ENCODE data around the gene CASTOR1.
A peak's percentile ranks its signal among the peaks of the same experiment; 100 is the strongest.

CASTOR1 gene

DNA sequence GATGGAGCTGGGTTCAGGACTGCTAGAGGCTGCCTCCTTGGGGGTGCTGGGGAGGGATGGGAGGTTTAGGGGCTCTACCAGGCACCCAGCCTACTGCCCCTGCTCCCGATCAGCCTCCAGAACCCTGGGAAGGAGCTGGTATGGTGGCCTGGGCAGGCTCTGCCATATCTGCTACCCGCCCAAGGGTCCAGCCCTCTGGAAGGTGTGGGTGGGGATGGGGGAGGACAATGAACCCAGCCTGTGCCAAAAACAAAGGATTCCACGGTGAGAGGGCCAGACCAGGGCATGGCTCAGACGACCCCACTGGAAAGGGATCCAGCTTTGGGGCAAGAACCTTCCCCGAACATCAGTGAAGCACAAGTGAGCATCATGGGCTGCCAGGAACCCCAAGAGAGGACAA, 3.0 kb downstream of the CASTOR1 start:
- DNase-seq (ENCODE audit: low read depth in 1 of 2, low spot score in 1 of 2), result no peak

DNA sequence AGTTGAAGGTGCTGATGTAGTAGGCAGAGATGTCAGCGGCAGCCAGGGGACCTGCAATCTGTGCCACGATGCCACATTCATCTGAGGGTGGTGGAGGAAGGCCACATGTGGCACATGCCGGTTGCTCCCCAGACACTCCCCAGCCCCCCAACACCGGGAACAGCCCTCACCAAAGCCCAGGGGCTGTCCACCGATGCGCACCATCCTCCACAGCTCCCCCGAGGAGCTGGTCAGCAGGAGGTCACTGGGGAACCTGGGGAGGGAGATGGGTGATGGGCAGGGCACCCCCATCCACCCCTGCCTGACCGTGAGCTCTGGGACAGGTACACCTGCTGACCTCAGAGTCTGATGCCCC, 3.5 kb downstream of the CASTOR1 start:
- DNase-seq (ENCODE audit: low read depth in 1 of 2, low spot score in 1 of 2), result no peak

DNA sequence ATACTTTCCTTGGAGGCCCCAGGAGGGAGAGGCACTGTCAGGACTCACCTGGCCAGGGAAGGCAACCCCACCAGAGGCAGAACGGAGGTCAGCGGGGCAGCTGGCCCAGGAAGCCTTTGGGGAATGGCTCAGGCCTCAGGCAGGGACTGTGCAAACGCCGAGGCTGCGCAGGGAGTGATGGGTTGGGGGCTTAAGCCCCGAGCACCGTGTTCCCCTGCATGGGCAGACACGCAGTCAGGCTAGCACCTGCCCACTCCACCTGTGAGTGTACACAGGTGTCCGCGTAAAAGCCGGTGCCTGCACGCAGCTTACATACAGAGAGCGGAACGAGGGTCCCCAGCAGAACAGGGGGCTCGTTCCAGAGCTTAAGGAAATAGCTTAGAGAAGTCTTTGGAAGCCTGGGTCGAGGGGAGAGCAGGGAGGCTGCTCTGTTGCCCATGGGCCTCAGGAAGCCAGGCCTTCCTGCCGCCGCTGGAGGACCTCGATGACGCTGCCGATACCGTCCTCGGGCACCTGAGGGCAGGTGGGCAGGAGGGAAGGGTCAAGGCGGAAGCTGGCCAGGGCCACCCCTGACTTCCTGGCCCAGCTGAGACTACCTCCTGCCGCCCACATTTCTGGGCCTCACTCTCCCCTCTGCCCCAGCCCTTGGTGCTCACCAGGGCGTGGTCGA, 4.0 kb downstream of the CASTOR1 start:
- no peak for DNase-seq (ENCODE audit: low read depth in 1 of 2, low spot score in 1 of 2)

GRCh38 chr22:30284666-30285065, 4.6 kb downstream of the CASTOR1 start:
- no peak for DNase-seq (ENCODE audit: low read depth in 1 of 2, low spot score in 1 of 2)

DNA sequence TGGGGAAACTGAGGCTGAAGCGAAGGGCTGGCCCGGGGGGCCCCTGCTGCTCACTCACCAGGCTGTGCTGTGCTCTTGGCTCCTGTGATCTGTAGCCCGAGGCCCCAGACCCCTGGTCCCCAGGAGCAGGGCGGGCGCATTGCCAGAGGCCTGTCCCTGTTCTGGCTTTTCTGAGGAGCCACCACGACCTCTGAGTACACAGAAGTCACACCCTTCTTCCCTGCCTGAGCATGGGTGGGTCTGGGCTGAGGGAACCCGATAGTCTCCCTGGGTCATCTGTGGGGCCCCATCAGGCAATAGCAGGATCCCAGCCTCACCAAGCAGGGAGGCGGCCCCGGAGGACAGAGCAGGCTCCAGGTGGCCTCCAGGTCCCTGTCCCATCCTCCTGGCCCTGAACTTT, 5.1 kb downstream of the CASTOR1 start:
- no peak for DNase-seq (ENCODE audit: low read depth in 1 of 2, low spot score in 1 of 2)

DNA sequence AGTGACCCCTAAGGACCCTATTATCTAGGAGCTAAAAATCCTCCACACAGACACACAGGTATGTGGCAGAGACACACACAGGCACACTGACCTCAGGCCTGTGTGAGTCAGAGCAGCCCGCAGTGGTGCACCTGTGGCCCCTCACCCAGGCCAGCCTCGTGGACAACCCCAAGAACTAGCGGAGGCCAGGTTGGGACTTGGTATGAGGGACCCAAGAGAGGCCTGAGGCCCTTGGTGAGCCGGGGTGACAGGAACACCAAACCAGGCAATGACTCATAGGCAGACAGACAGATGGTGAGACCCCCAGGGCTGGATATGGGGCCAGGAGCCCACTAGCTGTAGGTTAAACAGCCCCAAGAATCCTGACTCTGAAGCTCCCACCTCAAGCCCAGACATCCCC, 6.0 kb downstream of the CASTOR1 start:
- DNase-seq (ENCODE audit: low read depth in 1 of 2, low spot score in 1 of 2), result no peak

DNA sequence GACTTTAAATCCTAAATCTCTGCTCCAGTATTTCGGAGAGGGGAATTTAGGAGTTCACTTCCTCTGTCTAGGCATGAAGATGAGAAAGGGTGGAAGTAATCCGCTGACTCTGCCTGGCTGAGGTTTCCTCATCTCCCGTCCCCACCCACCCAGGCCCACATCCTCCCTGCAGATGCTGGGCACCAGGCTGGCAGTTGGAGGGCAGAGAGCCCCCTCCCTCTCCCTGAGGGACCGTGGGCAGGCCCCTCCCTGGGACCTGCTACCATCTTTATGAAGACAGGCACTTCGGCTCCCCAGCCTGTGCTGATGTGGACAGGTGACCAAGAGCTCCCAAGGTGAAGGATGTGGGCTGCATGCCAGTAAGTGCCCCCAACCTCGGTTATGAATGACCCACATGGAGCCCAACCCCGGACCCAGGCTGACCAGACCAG, 6.7 kb downstream of the CASTOR1 start:
- no peak for DNase-seq (ENCODE audit: low read depth in 1 of 2, low spot score in 1 of 2)

DNA sequence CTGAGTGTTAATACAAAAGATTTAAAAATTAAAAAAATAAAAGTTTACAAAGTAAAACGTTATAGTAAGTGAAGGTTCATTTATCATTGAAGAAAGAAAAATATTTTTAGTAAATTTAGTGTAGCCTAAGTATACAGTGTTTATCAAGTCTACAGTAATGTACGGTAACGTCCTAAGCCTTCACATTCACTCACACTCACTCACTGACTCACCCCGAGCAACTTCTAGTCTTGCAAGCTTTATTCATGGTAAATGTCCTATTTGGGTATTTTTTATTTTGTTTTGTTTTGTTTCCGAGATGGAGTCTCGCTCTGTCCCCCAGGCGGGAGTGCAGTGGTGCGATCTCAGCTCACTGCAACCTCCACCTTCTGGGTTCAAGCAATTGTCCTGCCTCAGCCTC, 8.8 kb downstream of the CASTOR1 start:
- no peak for DNase-seq (ENCODE audit: low read depth in 1 of 2, low spot score in 1 of 2)

DNA sequence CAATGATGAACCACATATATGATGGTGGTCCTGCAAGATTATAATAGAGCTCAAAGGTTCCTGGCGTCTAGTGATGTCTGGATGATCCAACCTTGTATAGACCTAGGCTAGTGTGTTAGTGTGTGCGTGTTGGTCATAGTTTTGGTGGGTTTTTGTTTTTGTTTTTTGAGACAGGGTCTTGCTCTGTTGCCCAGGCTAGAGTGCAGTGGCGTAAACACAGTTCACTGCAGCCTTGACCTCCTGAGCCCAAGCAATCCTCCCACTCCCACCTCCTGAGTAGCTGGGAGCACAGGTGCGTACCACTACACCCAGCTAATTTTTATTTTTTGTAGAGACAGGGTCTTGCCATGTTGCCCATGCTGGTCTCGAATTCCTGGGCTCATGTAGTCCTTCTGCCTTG, 9.4 kb downstream of the CASTOR1 start:
- DNase-seq (ENCODE audit: low read depth in 1 of 2, low spot score in 1 of 2), result no peak

GRCh38 chr22:30279046-30279788, 10.1 kb downstream of the CASTOR1 start:
- no peak for DNase-seq (ENCODE audit: low read depth in 1 of 2, low spot score in 1 of 2)

DNA sequence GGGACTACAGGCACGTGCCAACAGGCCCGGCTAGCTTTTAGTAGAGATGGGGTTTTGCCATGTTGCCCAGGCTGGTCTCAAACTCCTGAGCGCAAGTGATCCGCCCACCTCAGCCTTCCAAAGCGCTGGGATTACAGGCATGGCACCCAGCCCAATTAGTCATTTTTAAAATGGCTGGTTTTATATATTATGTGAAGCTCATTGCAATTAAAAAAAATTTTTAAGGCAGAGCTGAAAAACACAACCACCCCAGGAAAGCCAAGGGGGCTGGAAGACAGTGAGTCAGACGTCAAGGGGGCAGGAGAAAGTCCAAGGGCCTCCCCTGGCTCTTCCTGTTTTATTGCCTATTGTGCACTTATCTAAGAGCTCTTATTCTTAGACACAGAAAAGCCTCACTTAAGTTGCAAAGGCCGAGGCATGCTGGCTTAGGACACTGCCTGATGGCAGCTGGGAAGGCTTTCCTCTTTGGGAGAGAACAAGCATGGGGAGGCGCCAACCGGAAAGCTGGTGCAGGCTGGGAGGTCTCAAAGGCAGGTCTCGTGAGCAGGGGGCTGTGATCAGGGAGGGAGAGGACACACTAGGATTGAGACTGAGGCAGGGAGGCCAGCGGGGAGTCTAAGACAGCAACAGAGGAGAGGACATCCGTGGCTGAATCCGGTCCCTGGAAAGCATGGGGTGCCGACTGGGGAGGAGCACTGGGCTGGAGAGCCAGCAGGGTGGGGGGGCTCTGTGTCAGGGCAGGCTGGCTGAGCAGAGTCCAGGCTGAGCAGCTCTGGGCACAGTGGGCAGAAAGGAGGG, 11.6 kb downstream of the CASTOR1 start:
- no peak for DNase-seq (ENCODE audit: low read depth in 1 of 2, low spot score in 1 of 2)

- DNase-seq (ENCODE audit: low read depth in 1 of 2, low spot score in 1 of 2), result no peak
Measured at GRCh38 chr22:30276039-30276438, 13.3 kb downstream of the CASTOR1 start.

- no peak for DNase-seq (ENCODE audit: low read depth in 1 of 2, low spot score in 1 of 2)
Measured at GRCh38 chr22:30275625-30276024, 13.7 kb downstream of the CASTOR1 start.

- DNase-seq (ENCODE audit: low read depth in 1 of 2, low spot score in 1 of 2), result no peak
Measured at GRCh38 chr22:30274437-30274812, 14.9 kb downstream of the CASTOR1 start.

DNA sequence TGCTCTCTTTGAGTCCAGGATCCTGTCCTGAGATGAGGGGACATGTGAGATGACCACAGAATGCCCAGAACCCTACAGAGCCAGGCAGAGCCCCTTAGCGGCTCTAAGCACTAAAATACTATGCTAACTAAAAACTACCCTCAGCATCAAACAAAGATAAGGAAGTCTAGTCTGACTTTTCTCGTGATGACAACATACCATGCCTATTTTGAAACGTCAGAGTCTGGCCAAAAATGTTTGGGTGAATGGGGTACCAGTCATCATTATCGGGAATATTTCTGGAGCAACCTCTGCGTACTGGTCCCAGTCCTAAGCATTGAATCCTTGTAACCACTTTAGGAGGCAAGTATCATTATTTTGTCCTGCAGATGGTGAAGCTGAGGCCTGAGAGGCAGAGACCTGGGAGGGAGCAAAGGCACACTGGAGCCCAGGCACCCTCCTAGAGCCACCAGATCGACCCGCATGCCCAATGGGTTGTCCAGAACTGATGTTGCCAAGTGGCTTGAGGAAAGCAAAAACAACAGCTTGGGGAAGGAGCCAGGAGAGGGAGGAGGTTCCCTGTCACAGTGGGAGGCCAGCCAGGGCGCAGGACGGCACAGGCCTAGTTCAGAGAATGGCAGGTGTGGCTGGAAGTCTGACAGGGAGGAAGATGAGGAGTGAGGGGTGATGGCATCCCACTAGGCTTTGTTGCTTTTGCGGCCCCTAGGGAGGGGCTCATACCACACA, 15.4 kb downstream of the CASTOR1 start:
- DNase-seq (ENCODE audit: low read depth in 1 of 2, low spot score in 1 of 2), result no peak

DNA sequence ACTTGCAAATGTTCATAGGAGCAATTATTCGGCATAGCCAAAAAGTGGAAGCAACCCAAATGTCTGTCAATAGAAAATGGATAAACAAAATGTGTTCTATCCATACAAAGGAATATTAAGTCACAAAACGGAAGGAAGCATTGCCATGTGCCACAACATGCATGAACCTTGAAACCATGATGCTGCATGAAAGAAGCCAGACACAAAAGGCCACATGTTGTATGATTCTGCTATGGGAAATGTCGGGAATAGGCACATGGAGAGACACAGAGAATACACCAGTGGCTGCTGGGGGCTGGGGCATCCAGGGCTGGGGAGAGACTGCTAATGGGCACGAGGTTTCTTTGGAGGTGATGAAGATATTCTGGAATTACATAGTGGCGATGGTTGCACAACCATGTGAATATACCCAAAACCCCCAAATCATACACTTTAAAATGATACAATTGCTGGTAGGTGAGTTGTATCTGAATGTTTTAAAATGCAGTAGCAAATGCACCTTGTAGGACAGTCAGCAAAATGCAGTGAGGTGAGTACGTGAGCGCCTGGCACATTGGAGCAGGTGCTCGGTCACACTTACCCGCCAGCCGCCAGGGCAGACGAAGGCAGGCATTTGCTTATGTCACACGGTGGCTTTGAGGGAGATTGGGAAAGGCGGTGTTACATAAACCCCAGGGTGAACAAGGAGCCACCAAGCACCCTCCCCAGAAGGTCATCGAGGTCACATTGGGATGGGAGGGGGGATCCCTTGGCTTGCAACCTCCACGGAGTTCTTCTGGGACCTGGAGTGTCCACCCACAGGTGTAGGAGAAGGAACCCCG, 16.3 kb downstream of the CASTOR1 start:
- no peak for DNase-seq (ENCODE audit: low read depth in 1 of 2, low spot score in 1 of 2)

DNA sequence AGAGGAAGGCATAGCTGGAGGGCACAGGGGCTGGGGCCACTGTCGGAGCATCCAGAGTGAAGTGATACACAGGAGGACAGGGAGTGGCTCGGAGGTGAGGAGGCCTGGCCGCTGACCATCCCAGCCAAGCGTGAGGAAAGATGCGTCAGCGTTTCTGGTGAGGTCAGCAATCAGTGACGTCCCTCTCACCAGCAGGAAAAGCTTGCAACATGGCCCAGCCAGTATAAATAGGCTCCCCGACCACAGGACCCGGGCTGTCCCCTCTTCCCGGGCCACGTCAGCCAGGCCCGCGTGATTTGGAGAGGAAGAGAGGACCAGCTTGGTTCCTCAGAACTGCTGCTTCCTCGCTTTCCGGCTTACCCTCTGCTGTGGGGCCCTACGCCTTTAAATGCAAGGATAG, 18.5 kb downstream of the CASTOR1 start:
- no peak for DNase-seq (ENCODE audit: low read depth in 1 of 2, low spot score in 1 of 2)

GRCh38 chr22:30268331-30268730, 21.0 kb downstream of the CASTOR1 start:
- no peak for DNase-seq (ENCODE audit: low read depth in 1 of 2, low spot score in 1 of 2)

DNA sequence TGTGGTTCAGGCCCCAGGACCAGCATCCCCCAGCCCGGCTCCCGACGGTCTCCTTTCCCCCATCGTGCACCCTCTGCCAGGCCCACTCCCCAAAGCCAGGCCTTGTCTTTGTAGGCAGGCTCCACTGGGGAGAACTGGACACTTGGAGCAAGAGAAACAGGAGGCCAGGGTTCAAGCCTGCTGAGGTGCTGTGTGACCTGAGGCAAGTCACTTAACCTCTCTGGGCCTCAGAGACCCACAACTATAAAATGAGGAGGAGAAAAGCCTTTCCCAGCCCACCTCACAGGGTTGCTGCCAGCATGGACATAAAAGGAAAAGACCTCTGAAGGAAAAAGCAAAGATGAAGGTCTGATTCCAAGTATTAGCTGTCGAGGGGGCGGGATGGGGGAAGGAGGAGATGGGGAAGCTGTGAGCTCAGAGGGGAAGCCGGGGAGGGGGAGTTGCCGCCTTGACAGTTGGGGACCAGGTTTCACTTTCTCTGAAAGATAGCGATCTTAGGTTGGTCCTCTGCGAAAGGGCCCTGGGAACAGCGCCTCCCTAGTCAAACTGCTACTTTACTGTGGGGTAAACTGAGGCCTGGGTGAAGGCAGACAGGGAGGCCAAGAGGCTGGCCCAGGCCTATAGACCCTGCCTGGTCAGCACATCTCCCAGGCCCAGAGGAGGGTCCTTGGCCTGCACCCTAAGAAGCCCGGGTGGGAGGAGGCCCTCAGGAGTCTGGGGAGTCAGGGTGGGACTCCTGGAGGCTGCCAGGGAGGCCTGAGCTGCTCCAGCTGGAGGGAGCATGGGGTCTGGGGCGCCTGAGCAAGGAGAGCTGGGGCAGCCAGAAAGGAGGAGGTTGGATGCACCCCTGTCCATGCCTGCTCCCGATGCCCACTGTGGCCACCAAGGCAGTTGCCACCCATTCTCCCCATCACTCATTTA, 21.7 kb downstream of the CASTOR1 start:
- peak in 1 of 2 donors; percentile 27 for DNase-seq (ENCODE audit: low read depth in 1 of 2, low spot score in 1 of 2)
